Effector memory CD4-positive, alpha-beta T cell (primary cell): Measurements from ENCODE around the gene SLC6A20.
"Not testable (repeated sequence)": the region's sequence is repeated elsewhere in the genome, so short reads cannot be mapped to it uniquely, and the experiment has no call there.

Source experiments
- DNase-seq, 3 donors: peaks; one replicate each; pipeline ENCODE4 v3.0.0-alpha.2; 2020
- H3K27ac ChIP-seq: 2 replicates; pipeline ENCODE4 v1.7.0; 2013; ENCODE audit warnings: mild to moderate bottlenecking, low read length, moderate library complexity; ENCODE audit not compliant: insufficient read depth, poor library complexity, severe bottlenecking
- H3K27me3 ChIP-seq: replicated peaks from 2 replicates; pipeline ENCODE4 v1.7.0; 2013; ENCODE audit warnings: mild to moderate bottlenecking, low read length; ENCODE audit not compliant: insufficient read depth, control insufficient read depth, poor library complexity, severe bottlenecking
- H3K36me3 ChIP-seq: 2 replicates; pipeline ENCODE4 v1.7.0; 2013; ENCODE audit warnings: mild to moderate bottlenecking, low read length, moderate library complexity; ENCODE audit not compliant: control insufficient read depth, insufficient read depth
- H3K4me1 ChIP-seq: 2 replicates; pipeline ENCODE4 v1.7.0; 2013; ENCODE audit warnings: low read length, mild to moderate bottlenecking; ENCODE audit not compliant: control insufficient read depth, insufficient read depth, poor library complexity, severe bottlenecking
- H3K4me3 ChIP-seq: 2 replicates; pipeline ENCODE4 v1.7.0; 2013; ENCODE audit warnings: low read length, low read depth, mild to moderate bottlenecking; ENCODE audit not compliant: insufficient read depth, poor library complexity, severe bottlenecking
- H3K9me3 ChIP-seq: 2 replicates; pipeline ENCODE4 v1.7.0; 2013; ENCODE audit warnings: mild to moderate bottlenecking, low read length, moderate library complexity; ENCODE audit not compliant: control insufficient read depth

SLC6A20 gene

GRCh38 chr3:45761831-45762230, 34.5 kb downstream of the SLC6A20 start:
- no peak for DNase-seq
- H3K9me3 ChIP-seq, result no peaks in the 10 kb centered on the region
- no peaks in the 10 kb centered on the region for H3K4me1 ChIP-seq
- no peak overlapping the region for H3K27ac ChIP-seq
- H3K4me3 ChIP-seq, result no peak overlapping the region
- H3K27me3 ChIP-seq, result no peaks in the 10 kb centered on the region
- H3K36me3 ChIP-seq, result no peaks in the 10 kb centered on the region

- Histone ChIP-seq H3K4me3 (no peak overlapping the region), H3K9me3 (no peaks in the 10 kb centered on the region), H3K4me1 (no peaks in the 10 kb centered on the region), H3K36me3 (no peaks in the 10 kb centered on the region), H3K27ac (no peak overlapping the region), H3K27me3 (no peaks in the 10 kb centered on the region)
- peak in 1 of 3 donors; percentile 17 for DNase-seq
Measured at GRCh38 chr3:45760878-45761711, 35.2 kb downstream of the SLC6A20 start.

- no peak overlapping the region for H3K27ac ChIP-seq
- H3K4me1 ChIP-seq, result no peaks in the 10 kb centered on the region
- H3K27me3 ChIP-seq, result no peaks in the 10 kb centered on the region
- H3K9me3 ChIP-seq, result no peaks in the 10 kb centered on the region
- no peaks in the 10 kb centered on the region for H3K36me3 ChIP-seq
- DNase-seq, result no peak
- H3K4me3 ChIP-seq, result no peak overlapping the region
Measured at GRCh38 chr3:45759851-45760250, 36.5 kb downstream of the SLC6A20 start.

GRCh38 chr3:45758871-45759270, 37.5 kb downstream of the SLC6A20 start:
- Histone ChIP-seq H3K27ac (no peak overlapping the region), H3K27me3 (no peaks in the 10 kb centered on the region), H3K4me1 (no peaks in the 10 kb centered on the region), H3K4me3 (no peak overlapping the region), H3K36me3 (no peaks in the 10 kb centered on the region), H3K9me3 (no peaks in the 10 kb centered on the region)
- DNase-seq, result no peak

GRCh38 chr3:45757141-45757540, 39.2 kb downstream of the SLC6A20 start:
- H3K27me3 ChIP-seq, H3K4me1 ChIP-seq, H3K27ac ChIP-seq, H3K9me3 ChIP-seq, H3K4me3 ChIP-seq, H3K36me3 ChIP-seq, DNase-seq: not testable (repeated sequence)

- Histone ChIP-seq H3K4me3 (no peak overlapping the region), H3K27me3 (no peaks in the 10 kb centered on the region), H3K36me3 (no peaks in the 10 kb centered on the region), H3K9me3 (no peaks in the 10 kb centered on the region), H3K4me1 (no peaks in the 10 kb centered on the region), H3K27ac (no peak overlapping the region)
- no peak for DNase-seq
Measured at GRCh38 chr3:45756055-45756454, 40.3 kb downstream of the SLC6A20 start.

GRCh38 chr3:45754461-45754860, 41.9 kb downstream of the SLC6A20 start:
- no peaks in the 10 kb centered on the region for H3K36me3 ChIP-seq
- H3K4me1 ChIP-seq, result no peaks in the 10 kb centered on the region
- H3K4me3 ChIP-seq, result no peak overlapping the region
- H3K27me3 ChIP-seq, result no peaks in the 10 kb centered on the region
- no peak for DNase-seq
- no peak overlapping the region for H3K27ac ChIP-seq
- no peaks in the 10 kb centered on the region for H3K9me3 ChIP-seq

GRCh38 chr3:45753095-45753494, 43.2 kb downstream of the SLC6A20 start:
- no peak for DNase-seq
- Histone ChIP-seq H3K36me3 (no peaks in the 10 kb centered on the region), H3K4me1 (no peaks in the 10 kb centered on the region), H3K4me3 (no peak overlapping the region), H3K27me3 (no peaks in the 10 kb centered on the region), H3K9me3 (no peaks in the 10 kb centered on the region), H3K27ac (no peak overlapping the region)

GRCh38 chr3:45751537-45752242, 44.6 kb downstream of the SLC6A20 start:
- no peaks in the 10 kb centered on the region for H3K27me3 ChIP-seq
- H3K9me3 ChIP-seq, result no peaks in the 10 kb centered on the region
- H3K36me3 ChIP-seq, result peaks cover 9% of the 10 kb centered on the region

GRCh38 chr3:45749880-45750279, 46.5 kb downstream of the SLC6A20 start:
- Histone ChIP-seq H3K36me3 (peaks cover 22% of the 10 kb centered on the region), H3K4me3 (no peak overlapping the region), H3K9me3 (no peaks in the 10 kb centered on the region), H3K27me3 (no peaks in the 10 kb centered on the region), H3K27ac (no peak overlapping the region), H3K4me1 (no peaks in the 10 kb centered on the region)
- DNase-seq, result no peak

More at GRCh38 chr3:45751537-45752242, 44.6 kb downstream of the SLC6A20 start:
- Histone ChIP-seq H3K27ac (no peak overlapping the region), H3K4me3 (no peak overlapping the region), H3K4me1 (no peaks in the 10 kb centered on the region)
- DNase-seq, result no peak
